ENCODE data around the gene CPNE1.

GRCh38 chr20:35578469-35578868 is 86.2 kb downstream of the CPNE1 start:
- TF ChIP-seq PPARA (CRISPR knock-in tag; IDR thresholded peaks at IDR 0.05; ENCODE audit: borderline replicate concordance) (no peak), TOX (CRISPR knock-in tag; IDR thresholded peaks at IDR 0.05; ENCODE audit: borderline replicate concordance) (no peak), CSRNP3 (CRISPR knock-in tag; IDR thresholded peaks at IDR 0.05) (no peak), ZFP30 (CRISPR knock-in tag; IDR thresholded peaks at IDR 0.05) (no peak)
- TF ChIP-seq, protein P1, sequence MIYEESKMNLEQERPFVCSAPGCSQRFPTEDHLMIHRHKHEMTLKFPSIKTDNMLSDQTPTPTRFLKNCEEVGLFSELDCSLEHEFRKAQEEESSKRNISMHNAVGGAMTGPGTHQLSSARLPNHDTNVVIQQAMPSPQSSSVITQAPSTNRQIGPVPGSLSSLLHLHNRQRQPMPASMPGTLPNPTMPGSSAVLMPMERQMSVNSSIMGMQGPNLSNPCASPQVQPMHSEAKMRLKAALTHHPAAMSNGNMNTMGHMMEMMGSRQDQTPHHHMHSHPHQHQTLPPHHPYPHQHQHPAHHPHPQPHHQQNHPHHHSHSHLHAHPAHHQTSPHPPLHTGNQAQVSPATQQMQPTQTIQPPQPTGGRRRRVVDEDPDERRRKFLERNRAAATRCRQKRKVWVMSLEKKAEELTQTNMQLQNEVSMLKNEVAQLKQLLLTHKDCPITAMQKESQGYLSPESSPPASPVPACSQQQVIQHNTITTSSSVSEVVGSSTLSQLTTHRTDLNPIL (CRISPR knock-in tag; IDR thresholded peaks at IDR 0.05; ENCODE audit: low read depth): no peak

Measured in SK-N-SH treated with all-trans-retinoic acid at 6 μM for 48 hours (cell line).